Gastrocnemius medialis (tissue), 4 donors: Measurements from ENCODE around the gene RPL36AL. TPM values are rescaled to one million over a fixed set of nuclear protein-coding genes. Genes with fewer than 3 reads are reported as not detected.

Experiments
- ATAC-seq, 2 donors: fragments of 150-250 bp; one replicate each; pipeline ENCODE4 v1.9.1; 2016
- DNase-seq, 2 donors: peaks; one replicate each; pipeline ENCODE4 v3.0.0-alpha.2; 2019
- H3K27ac ChIP-seq, 4 donors: fragments of 200-600 bp; sonication (generic); 1 replicate in 1 of 4; 2 replicates in 3 of 4; pipeline ENCODE4 v1.5.1; 2016 to 2018; ENCODE audit warnings: mild to moderate bottlenecking in 2 of 4, moderate library complexity in 1 of 4
- H3K27me3 ChIP-seq, 3 donors: fragments of 200-600 bp; sonication (generic) in 2 of 3; 1 replicate in 1 of 3; 2 replicates in 2 of 3; pipeline versions ENCODE4 v1.5.1 to v1.6.0; 2016 to 2019; ENCODE audit warnings: mild to moderate bottlenecking in 1 of 3, moderate library complexity in 1 of 3
- H3K36me3 ChIP-seq, 2 donors: fragments of 200-600 bp; sonication (generic) in 1 of 2; one replicate each; pipeline ENCODE4 v1.5.1; 2017 to 2018
- H3K4me1 ChIP-seq, 2 donors: fragments of 200-600 bp; sonication (generic) in 1 of 2; one replicate each; pipeline ENCODE4 v1.5.1; 2016 to 2017; ENCODE audit warnings: mild to moderate bottlenecking in 2 of 2
- H3K4me3 ChIP-seq, 4 donors: fragments of 200-600 bp; sonication (generic) in 3 of 4; 1 replicate in 1 of 4; 2 replicates in 3 of 4; pipeline ENCODE4 v1.5.1; 2016 to 2019; ENCODE audit warnings: mild to moderate bottlenecking in 2 of 4
- H3K9me3 ChIP-seq, 3 donors: fragments of 200-600 bp; sonication (generic) in 2 of 3; 1 replicate in 1 of 3; 2 replicates in 2 of 3; pipeline ENCODE4 v1.5.1; 2016 to 2019
- CTCF ChIP-seq, 5 experiments: fragments of 450-650 bp in 3 of 5; fragments of 200-600 bp in 2 of 5; sonication (generic) in 2 of 5; IDR thresholded peaks in 4 of 5; conservative IDR thresholded peaks in 1 of 5; 1 replicate in 4 of 5; 2 replicates in 1 of 5; pipeline ENCODE4 v1.5.1; 2016 to 2019; ENCODE audit warnings: antibody characterized with exemption in 5 of 5, mild to moderate bottlenecking in 3 of 5, moderate library complexity in 3 of 5
- POLR2A ChIP-seq, 2 donors: fragments of 450-650 bp; IDR thresholded peaks; one replicate each; pipeline ENCODE4 v1.6.1; 2017; ENCODE audit warnings: antibody characterized with exemption in 2 of 2, mild to moderate bottlenecking in 2 of 2, moderate library complexity in 2 of 2
- in situ Hi-C, 4 donors: fragments of 200-750 bp; cut with MboI; loops; one replicate each; pipeline versions ENCODE4 v1.15.0 to v1.8.0; 2017; ENCODE audit warnings: low sequenced_read_pairs in 4 of 4
- intact Hi-C: fragments of 100-400 bp; cut with DNase I; formaldehyde crosslinking; loops from one replicate; pipeline ENCODE4 v1.15.1; 2023; ENCODE audit warnings: low total_unique reads
- total RNA-seq, 4 donors: library from RNA; depleted of rRNA; stranded (reverse); fragments of >200 nt; gene quantifications; one replicate each; pipeline versions ENCODE4 v1.1.0 to v1.2.3, GENCODE V29; 2016

Gene RPL36AL
- total RNA-seq, 4 donors from 2014 or later, result 156 to 226 (median 203) TPM

- peaks cover 0 to 29% of the 10 kb centered on the region in 2 donors for H3K36me3 ChIP-seq
- H3K27ac ChIP-seq, result no peak overlapping the region
- H3K4me1 ChIP-seq, result peaks cover 28 to 38% of the 10 kb centered on the region in 2 donors
- ATAC-seq (no peak), DNase-seq (no peak)
- no peaks in the 10 kb centered on the region for H3K9me3 ChIP-seq
- in situ Hi-C loops (loop anchor here in 1 of 4 donors (10.0 kb wide), 1 partner anchor 51 kb away; the partner anchor contains the start of gene DNAAF2), intact Hi-C loops (no loop called here)
- H3K4me3 ChIP-seq, result no peak overlapping the region
- no peaks in the 10 kb centered on the region for H3K27me3 ChIP-seq
- no peak for TF ChIP-seq POLR2A (IDR thresholded peaks at IDR 0.05)
- TF ChIP-seq CTCF (IDR thresholded peaks at IDR 0.05 in 4 of 5, conservative IDR thresholded peaks at IDR 0.05 in 1 of 5), result no peak
Observed at GRCh38 chr14:49583629-49584028, 36.8 kb downstream of the RPL36AL start.

- TF ChIP-seq POLR2A (IDR thresholded peaks at IDR 0.05) (no peak), CTCF (IDR thresholded peaks at IDR 0.05 in 4 of 5, conservative IDR thresholded peaks at IDR 0.05 in 1 of 5) (no peak)
- H3K4me3 ChIP-seq, result no peak overlapping the region
- no peak overlapping the region for H3K27ac ChIP-seq
- no peaks in the 10 kb centered on the region for H3K9me3 ChIP-seq
- intact Hi-C loops, result no loop called here
- H3K27me3 ChIP-seq, result no peaks in the 10 kb centered on the region
- peaks cover 0 to 34% of the 10 kb centered on the region in 2 donors for H3K36me3 ChIP-seq
- ATAC-seq, result no peak
- H3K4me1 ChIP-seq, result peaks cover 37 to 38% of the 10 kb centered on the region in 2 donors
- no peak for DNase-seq
- in situ Hi-C loops, result loop anchor here in 1 of 4 donors (10.0 kb wide), 1 partner anchor 52 kb away; the partner anchor contains the start of gene DNAAF2
Observed at GRCh38 chr14:49582113-49582977, 38.1 kb downstream of the RPL36AL start.

- Histone ChIP-seq H3K9me3 (no peaks in the 10 kb centered on the region), H3K4me3 (no peak overlapping the region), H3K36me3 (peaks cover 0 to 42% of the 10 kb centered on the region in 2 donors), H3K4me1 (peaks cover 37 to 38% of the 10 kb centered on the region in 2 donors), H3K27ac (no peak overlapping the region), H3K27me3 (no peaks in the 10 kb centered on the region)
- DNase-seq, result no peak
- no peak for ATAC-seq
- in situ Hi-C loops (loop anchor here in 1 of 4 donors (10.0 kb wide), 1 partner anchor 53 kb away; the partner anchor contains the start of gene DNAAF2), intact Hi-C loops (no loop called here)
- no peak for TF ChIP-seq CTCF (IDR thresholded peaks at IDR 0.05 in 4 of 5, conservative IDR thresholded peaks at IDR 0.05 in 1 of 5)
- TF ChIP-seq POLR2A (IDR thresholded peaks at IDR 0.05), result no peak
Observed at GRCh38 chr14:49581209-49582112, 39.0 kb downstream of the RPL36AL start.

- no peak overlapping the region for H3K27ac ChIP-seq
- ATAC-seq (no peak), DNase-seq (no peak)
- no peak overlapping the region for H3K4me3 ChIP-seq
- TF ChIP-seq CTCF (IDR thresholded peaks at IDR 0.05 in 4 of 5, conservative IDR thresholded peaks at IDR 0.05 in 1 of 5), result no peak
- TF ChIP-seq POLR2A (IDR thresholded peaks at IDR 0.05), result no peak
- no peaks in the 10 kb centered on the region for H3K9me3 ChIP-seq
- intact Hi-C loops, result no loop called here
- in situ Hi-C loops, result loop anchor here in 1 of 4 donors (10.0 kb wide), 1 partner anchor 55 kb away; the partner anchor contains the start of gene DNAAF2
- H3K27me3 ChIP-seq, result no peaks in the 10 kb centered on the region
- H3K4me1 ChIP-seq, result peaks cover 30 to 31% of the 10 kb centered on the region in 2 donors
- H3K36me3 ChIP-seq, result peaks cover 0 to 44% of the 10 kb centered on the region in 2 donors
Observed at GRCh38 chr14:49579841-49580240, 40.6 kb downstream of the RPL36AL start.
